Sigmoid colon (tissue), 4 donors: Measurements from ENCODE around the gene TUBA8.

Source experiments
- CTCF ChIP-seq, 4 experiments: fragments of 450-650 bp in 3 of 4; fragments of 200-600 bp in 1 of 4; IDR thresholded peaks; one replicate each; pipeline ENCODE4 v1.5.1; 2016 to 2019; ENCODE audit warnings: antibody characterized with exemption in 4 of 4, mild to moderate bottlenecking in 3 of 4, moderate library complexity in 2 of 4
- POLR2AphosphoS5 ChIP-seq, 4 donors: sonication (generic); formaldehyde crosslinking; IDR thresholded peaks; one replicate each; pipeline ENCODE4 v1.6.1; 2017; ENCODE audit warnings: antibody characterized with exemption in 4 of 4

GRCh38 chr22:18101536-18101935 is 9.1 kb upstream of the TUBA8 start:
- TF ChIP-seq POLR2AphosphoS5 (IDR thresholded peaks at IDR 0.05), result no peak
- no peak for TF ChIP-seq CTCF (IDR thresholded peaks at IDR 0.05)
